Measurements from ENCODE around the gene DNLZ.

GRCh38 chr9:136371533-136371880, 8.0 kb upstream of the DNLZ start:
- TF ChIP-seq, protein P1, sequence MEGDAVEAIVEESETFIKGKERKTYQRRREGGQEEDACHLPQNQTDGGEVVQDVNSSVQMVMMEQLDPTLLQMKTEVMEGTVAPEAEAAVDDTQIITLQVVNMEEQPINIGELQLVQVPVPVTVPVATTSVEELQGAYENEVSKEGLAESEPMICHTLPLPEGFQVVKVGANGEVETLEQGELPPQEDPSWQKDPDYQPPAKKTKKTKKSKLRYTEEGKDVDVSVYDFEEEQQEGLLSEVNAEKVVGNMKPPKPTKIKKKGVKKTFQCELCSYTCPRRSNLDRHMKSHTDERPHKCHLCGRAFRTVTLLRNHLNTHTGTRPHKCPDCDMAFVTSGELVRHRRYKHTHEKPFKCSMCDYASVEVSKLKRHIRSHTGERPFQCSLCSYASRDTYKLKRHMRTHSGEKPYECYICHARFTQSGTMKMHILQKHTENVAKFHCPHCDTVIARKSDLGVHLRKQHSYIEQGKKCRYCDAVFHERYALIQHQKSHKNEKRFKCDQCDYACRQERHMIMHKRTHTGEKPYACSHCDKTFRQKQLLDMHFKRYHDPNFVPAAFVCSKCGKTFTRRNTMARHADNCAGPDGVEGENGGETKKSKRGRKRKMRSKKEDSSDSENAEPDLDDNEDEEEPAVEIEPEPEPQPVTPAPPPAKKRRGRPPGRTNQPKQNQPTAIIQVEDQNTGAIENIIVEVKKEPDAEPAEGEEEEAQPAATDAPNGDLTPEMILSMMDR (IDR thresholded peaks at IDR 0.05 in 4 of 5, conservative IDR thresholded peaks at IDR 0.05 in 1 of 5) = no peak
- no peak for TF ChIP-seq POLR2A (IDR thresholded peaks at IDR 0.05)
